ENCODE data around the gene CAPZB.

- TF ChIP-seq CTCF (IDR thresholded peaks at IDR 0.05): no peak
- TF ChIP-seq POLR2AphosphoS5 (IDR thresholded peaks at IDR 0.05): no peak
- no peak for TF ChIP-seq POLR2A (IDR thresholded peaks at IDR 0.05)
These were observed 137.7 kb downstream of the CAPZB start for GRCh38 chr1:19347533-19348172.

All from breast epithelium (tissue), 3 donors.